Thoracic aorta endothelial cell (primary cell): ENCODE data around the gene SDF2L1. TPM values are rescaled to one million over a fixed set of nuclear protein-coding genes. Genes with fewer than 3 reads are reported as not detected.

Source experiments
- small RNA-seq: library from RNA; depleted of rRNA; stranded (forward); fragments of <200 nt; gene quantifications from one replicate; pipeline ENCODE3, GENCODE V24; 2012
- total RNA-seq: library from RNA; depleted of rRNA; stranded (reverse); fragments of >200 nt; gene quantifications from 2 replicates; pipeline ENCODE4 v1.2.3, GENCODE V29; 2012

The SDF2L1 gene, protein sequence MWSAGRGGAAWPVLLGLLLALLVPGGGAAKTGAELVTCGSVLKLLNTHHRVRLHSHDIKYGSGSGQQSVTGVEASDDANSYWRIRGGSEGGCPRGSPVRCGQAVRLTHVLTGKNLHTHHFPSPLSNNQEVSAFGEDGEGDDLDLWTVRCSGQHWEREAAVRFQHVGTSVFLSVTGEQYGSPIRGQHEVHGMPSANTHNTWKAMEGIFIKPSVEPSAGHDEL
- total RNA-seq = 24.8 and 26.5 TPM in 2 replicates

DNA sequence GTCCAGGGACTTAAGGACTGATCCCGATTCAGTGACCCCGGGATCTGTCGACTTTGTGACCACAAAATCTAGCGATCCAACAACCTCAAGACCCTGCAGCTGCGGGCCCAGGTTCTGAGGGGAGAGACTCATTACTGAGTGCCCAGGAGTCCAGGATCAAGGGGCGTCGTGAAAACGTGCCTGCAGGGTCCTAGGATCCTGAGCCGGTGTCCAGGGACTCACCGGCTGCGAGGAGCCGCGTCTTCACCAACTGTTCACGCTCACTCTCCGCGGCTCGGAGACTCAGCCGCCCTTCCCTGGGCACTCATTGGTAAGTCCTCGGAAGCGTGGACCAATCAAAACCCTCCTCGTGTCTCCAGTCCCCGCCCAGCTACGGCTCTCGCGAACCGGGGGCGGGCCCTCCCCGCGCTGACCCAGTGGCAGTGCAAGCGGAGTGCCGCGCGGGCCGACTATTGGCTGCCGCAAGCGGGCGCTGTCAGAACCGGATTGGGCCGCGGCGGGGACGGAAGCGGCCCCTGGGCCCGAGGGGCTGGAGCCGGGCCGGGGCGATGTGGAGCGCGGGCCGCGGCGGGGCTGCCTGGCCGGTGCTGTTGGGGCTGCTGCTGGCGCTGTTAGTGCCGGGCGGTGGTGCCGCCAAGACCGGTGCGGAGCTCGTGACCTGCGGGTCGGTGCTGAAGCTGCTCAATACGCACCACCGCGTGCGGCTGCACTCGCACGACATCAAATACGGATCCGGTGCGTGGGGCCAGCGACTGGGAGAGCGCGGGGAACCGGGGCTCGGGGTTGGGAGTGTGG is at the start of gene SDF2L1:
Gene SDF2L1 (plus strand): TSS at position 514 of the 795 bp plus-strand sequence. CDS start 35 bp downstream, at position 549.

DNA sequence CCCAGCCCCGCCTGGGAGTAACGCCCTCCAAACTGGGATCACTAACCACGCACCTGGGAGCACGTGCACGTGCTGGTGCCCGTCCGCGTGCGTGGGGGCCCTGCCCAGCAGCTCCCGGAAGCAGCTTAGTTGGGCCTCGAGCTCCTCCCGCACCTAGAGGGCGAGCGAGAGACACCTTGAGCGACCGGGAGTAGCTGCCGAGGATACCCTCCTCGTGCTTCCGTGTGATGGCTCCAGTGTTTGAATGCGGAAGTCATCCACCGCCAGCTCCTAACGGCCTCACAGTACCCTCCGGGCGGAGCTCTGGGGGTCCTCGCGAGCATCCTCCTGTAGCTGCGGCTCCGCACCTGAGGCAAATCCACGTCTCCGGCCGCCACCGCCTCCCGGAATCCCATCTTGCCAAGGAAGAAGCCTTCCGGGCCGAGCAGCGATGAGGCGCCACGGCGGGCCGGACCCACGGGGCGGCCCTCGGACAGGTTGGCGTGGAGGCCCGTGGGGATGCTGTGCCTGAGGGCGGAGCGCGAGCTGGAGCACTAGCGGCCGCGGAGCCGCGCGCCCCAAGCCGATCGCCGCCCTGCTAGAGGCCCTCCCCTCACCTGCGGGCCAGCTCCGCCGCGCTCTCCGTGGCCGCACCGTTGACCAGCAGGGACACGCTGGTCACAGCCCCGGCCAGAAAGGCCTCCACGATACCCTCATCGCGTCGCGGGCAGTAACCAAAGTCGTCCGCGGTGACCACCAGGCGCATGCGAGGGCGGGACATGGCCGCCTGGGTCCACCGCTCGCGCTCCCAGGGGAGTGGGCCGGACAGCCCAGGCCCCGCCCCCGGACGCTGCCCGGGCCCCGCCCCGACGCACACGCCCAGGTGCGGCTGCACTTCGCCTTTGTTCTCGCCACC is 12.6 kb upstream of the SDF2L1 start, which contains the start of gene YDJC:
Gene YDJC (minus strand): TSS at position 768 of the 895 bp plus-strand sequence. CDS start 8 bp downstream, at position 760.

DNA sequence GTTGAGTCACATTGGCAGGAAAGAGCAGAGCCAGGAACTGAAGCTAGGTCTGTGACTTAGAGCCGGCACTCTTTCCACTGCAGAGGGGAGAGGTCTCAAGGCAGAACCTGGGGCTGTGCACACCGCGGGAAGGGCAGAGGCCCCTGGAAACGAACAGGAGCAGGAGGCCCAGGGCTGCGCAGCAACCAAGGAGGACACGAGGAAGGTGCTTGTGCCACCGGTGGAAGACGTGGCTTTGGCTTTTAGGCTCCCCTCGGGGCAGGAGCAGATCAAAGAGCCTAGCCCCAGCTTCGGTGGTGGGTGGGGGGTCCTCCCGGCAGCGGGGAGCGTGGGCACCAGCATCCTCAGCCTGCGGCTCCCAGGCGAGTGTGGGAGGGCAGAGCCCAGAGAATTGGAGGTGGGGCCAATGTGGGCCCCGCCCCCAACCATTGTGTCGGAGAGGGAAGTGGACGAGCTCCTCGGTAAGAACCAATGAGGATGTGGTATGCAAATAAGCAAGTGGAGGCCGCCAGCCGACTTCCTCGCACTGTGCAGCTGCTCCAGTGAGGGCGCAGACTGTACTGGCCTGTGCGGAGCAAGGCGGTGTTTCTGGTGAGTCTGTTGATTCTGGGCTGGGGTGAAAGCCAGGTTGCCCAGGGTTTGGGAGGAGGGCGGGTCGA is 9.7 kb upstream of the SDF2L1 start, which contains the start of gene CCDC116:
Gene CCDC116 (plus strand): TSS at position 524 of the 659 bp plus-strand sequence. CDS start 422 bp downstream, outside the sequence.

Small RNA genes within 50 kb of the gene (small RNA-seq; reads per million reads assigned to genes)
- 5.1 reads per million, percentile 81 among the genes with 10 or more reads in this experiment for gene MIR301B

Other genes starting within 250 kb of the SDF2L1 start
- gene HIC2, start 224.9 kb upstream of the SDF2L1 start, total RNA-seq = 3.2 and 3.7 TPM in 2 replicates
- 0.07 and 0.40 TPM in 2 replicates for gene TMEM191C, start 174.9 kb upstream of the SDF2L1 start, total RNA-seq
- not detected in 2 replicates for gene RIMBP3C, start 90.8 kb upstream of the SDF2L1 start, total RNA-seq
- gene UBE2L3, start 74.6 kb upstream of the SDF2L1 start, total RNA-seq = 76.7 and 77.7 TPM in 2 replicates
- gene YDJC, start 12.3 kb upstream of the SDF2L1 start, total RNA-seq = 30.1 and 34.7 TPM in 2 replicates
- gene CCDC116, start 9.5 kb upstream of the SDF2L1 start, total RNA-seq = 0.13 and 0.14 TPM in 2 replicates
- 30.2 and 36.0 TPM in 2 replicates for gene PPIL2, start 23.7 kb downstream of the SDF2L1 start, total RNA-seq
- 2.3 and 2.6 TPM in 2 replicates for gene YPEL1, start 93.5 kb downstream of the SDF2L1 start, total RNA-seq
- 87.6 and 107 TPM in 2 replicates for gene MAPK1, start 225.3 kb downstream of the SDF2L1 start, total RNA-seq